GM21723 (cell line): Measurements from ENCODE around the gene CMPK2.
A peak's percentile ranks its signal among the peaks of the same experiment; 100 is the strongest.

Experiments used
- ATAC-seq: cut with Tn5 transposase; IDR thresholded peaks from one replicate; pipeline ENCODE4 v1.9.1; 2021; ENCODE audit warnings: mild to moderate bottlenecking, moderate library complexity; ENCODE audit not compliant: unreplicated experiment

Gene CMPK2

GRCh38 chr2:6845903-6846302 lies 19.8 kb downstream of the CMPK2 start:
- ATAC-seq, result no peak

GRCh38 chr2:6845312-6845711 lies 20.4 kb downstream of the CMPK2 start:
- ATAC-seq, result no peak

GRCh38 chr2:6841537-6842287 lies 24.0 kb downstream of the CMPK2 start:
- no peak for ATAC-seq

GRCh38 chr2:6838673-6839319 lies 26.9 kb downstream of the CMPK2 start:
- no peak for ATAC-seq

- ATAC-seq, result no peak
Observed at GRCh38 chr2:6835467-6835866, 30.2 kb downstream of the CMPK2 start.

GRCh38 chr2:6834163-6834562 lies 31.5 kb downstream of the CMPK2 start:
- ATAC-seq, result no peak

- ATAC-seq, result no peak
Observed at GRCh38 chr2:6833300-6833604, 32.5 kb downstream of the CMPK2 start.

- no peak for ATAC-seq
Observed at GRCh38 chr2:6832596-6833299, 33.0 kb downstream of the CMPK2 start.

GRCh38 chr2:6831229-6831628 lies 34.5 kb downstream of the CMPK2 start:
- ATAC-seq, result no peak

GRCh38 chr2:6828299-6828584 lies 37.5 kb downstream of the CMPK2 start:
- no peak for ATAC-seq

GRCh38 chr2:6827566-6828298 lies 38.0 kb downstream of the CMPK2 start:
- no peak for ATAC-seq

- peak; percentile 92 for ATAC-seq
Observed at GRCh38 chr2:6826081-6826913, 39.4 kb downstream of the CMPK2 start.

- ATAC-seq, result no peak
Observed at GRCh38 chr2:6824962-6825361, 40.7 kb downstream of the CMPK2 start.

GRCh38 chr2:6823111-6823510 lies 42.6 kb downstream of the CMPK2 start:
- ATAC-seq, result no peak

GRCh38 chr2:6822406-6822805 lies 43.3 kb downstream of the CMPK2 start:
- no peak for ATAC-seq

GRCh38 chr2:6820903-6821584 lies 44.7 kb downstream of the CMPK2 start:
- ATAC-seq, result no peak

GRCh38 chr2:6820236-6820635 lies 45.5 kb downstream of the CMPK2 start:
- no peak for ATAC-seq

- no peak for ATAC-seq
Observed at GRCh38 chr2:6819668-6820067, 46.0 kb downstream of the CMPK2 start.

GRCh38 chr2:6818012-6818411 lies 47.7 kb downstream of the CMPK2 start:
- ATAC-seq, result no peak

- ATAC-seq, result no peak
Observed at GRCh38 chr2:6814869-6815268, 50.8 kb downstream of the CMPK2 start.
